Left forelimb (tissue), 1 donor: ENCODE measurements around the gene WFDC11.
"Not testable (repeated sequence)": the region's sequence is repeated elsewhere in the genome, so short reads cannot be mapped to it uniquely, and the experiment has no call there.

Experiments
- DNase-seq: peaks from one replicate; pipeline ENCODE4 v3.0.0-alpha.2; 2018; ENCODE audit warnings: low spot score

The WFDC11 gene

GRCh38 chr20:45670139-45670538 is at the start of gene WFDC11:
Gene WFDC11, minus strand, starts transcription at chr20:45670239. Its CDS starts 19,639 bp downstream, at chr20:45650600.
- no peak for DNase-seq

GRCh38 chr20:45716141-45716688 is 46.2 kb upstream of the WFDC11 start:
- not testable (repeated sequence) for DNase-seq

GRCh38 chr20:45704969-45705637 is 35.1 kb upstream of the WFDC11 start, which contains the start of gene WFDC10B:
Gene WFDC10B, minus strand, starts transcription at chr20:45705019. Its CDS starts 19,027 bp downstream, at chr20:45685992.
- no peak for DNase-seq

DNA sequence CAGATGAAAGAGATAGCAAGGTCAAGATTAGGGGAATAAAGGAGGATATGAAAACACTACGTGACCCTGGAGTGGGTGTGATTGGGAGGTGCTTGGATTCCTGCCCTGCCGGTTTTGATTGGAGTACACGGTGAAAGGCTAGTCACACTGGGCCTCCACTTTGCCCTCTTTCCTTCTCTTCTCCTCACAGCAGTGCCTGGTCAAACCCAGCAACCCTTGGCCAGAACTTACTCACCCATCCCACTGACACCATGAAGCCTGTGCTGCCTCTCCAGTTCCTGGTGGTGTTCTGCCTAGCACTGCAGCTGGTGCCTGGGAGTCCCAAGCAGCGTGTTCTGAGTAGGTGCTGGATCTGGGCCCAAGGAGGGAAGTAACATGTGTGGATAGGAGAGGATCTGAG is 31.8 kb upstream of the WFDC11 start, which contains the start of gene WFDC13:
TSS of gene WFDC13 (plus strand) at position 166 of the 400 bp plus-strand sequence. CDS start at position 252, 86 bp downstream.
- no peak for DNase-seq

DNA sequence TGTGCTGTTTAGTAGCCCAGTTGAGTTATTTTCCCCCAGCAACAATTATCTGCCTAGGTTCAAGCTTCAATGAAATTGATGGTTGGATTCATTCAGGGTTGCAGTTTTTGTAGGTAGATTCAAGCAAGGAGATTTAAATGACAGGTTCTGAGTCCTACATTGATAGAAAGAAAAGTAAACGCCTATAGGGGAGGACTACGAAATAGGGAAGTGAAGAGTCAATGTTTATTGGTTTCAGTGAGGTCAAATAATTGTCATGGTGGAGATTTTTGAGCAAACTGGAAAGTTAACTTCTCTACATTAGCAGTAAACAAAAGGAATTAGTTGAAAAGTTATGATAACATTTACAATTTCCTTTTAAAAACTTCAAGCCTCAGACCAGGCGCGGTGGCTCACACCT is 31.1 kb upstream of the WFDC11 start:
- DNase-seq, result no peak

DNA sequence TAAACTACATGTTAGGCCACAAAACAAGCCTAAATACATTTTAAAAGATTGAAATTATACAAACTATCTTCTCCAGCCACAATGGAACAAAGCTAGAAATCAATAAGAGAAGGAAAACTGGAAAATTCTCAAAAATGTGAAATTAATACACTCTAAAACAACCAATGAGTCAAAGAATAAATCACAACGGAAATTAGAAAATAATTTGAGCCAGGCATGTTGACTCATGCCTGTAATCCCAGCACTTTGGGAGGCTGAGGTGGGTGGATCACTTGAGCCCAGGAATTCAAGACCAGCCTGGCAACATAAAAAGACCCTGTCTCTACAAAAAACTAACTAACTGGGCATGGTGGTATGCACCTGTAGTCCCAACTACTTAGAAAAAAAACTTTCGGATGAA is 25.5 kb upstream of the WFDC11 start:
- DNase-seq, result no peak

DNA sequence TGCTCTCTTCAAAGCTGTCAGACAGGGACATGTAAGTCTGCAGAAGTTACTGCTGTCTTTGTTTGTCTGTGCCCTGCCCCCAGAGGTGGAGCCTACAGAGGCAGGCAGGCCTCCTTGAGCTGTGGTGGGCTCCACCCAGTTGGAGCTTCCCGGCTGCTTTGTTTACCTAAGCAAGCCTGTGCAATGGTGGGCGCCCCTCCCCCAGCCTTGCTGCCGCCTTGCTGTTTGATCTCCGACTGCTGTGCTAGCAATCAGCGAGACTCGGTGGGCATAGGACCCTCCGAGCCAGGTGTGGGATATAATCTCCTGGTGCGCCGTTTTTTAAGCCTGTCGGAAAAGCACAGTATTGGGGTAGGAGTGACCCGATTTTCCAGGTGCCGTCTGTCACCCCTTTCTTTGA is 23.3 kb upstream of the WFDC11 start:
- not testable (repeated sequence) for DNase-seq

DNA sequence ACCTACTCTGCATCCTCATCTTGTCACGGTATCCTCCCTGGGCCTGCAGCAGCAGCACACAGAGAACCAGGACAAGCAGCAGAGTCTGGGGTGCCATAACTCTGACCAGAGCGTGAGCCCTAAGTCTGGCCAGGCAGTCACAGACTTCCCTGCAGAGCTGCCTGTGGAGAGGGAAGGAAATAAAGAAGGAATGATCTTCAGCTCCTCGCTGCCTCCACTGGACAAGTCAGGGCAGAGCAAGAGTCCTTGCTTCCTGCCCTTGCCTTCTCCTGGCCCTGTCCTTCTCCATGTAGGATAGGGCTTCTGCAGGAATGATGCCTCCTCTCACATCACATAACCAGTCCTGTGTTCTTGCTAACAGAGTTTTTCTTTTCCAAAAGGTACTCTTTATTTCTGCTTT is 15.9 kb upstream of the WFDC11 start:
- no peak for DNase-seq

DNA sequence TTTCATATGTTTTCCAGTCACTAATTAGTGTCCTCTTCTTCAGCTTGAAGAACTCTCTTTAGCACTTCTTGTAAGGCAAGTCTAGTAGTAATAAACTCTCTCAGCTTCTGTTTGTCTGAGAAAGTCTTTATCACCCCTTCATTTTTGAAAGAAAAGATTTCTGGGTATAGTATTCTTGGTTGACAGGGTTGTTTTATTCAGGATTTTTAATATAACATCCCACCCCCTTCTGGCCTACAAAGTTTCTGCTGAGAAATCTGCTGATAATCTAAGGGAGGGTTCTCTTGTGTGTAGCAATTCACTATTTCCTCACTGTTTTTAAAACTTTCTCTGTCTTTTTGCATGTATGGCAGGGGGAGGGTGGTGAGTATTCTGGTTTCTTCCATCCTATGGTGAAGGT is 9.6 kb upstream of the WFDC11 start:
- no peak for DNase-seq

- DNase-seq, result no peak
These were observed 2.7 kb upstream of the WFDC11 start for GRCh38 chr20:45672765-45673164.

DNA sequence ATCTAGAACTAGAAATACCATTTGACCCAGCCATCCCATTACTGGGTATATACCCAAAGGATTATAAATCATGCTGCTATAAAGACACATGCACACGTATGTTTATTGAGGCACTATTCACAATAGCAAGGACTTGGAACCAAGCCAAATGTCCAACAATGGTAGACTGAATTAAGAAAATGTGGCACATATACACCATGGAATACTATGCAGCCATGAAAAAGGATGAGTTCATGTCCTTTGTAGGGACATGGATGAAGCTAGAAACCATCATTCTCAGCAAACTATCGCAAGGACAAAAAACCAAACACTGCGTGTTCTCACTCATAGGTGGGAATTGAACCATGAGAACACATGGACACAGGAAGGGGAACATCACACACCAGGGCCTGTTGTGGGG is 13.0 kb downstream of the WFDC11 start:
- not testable (repeated sequence) for DNase-seq

GRCh38 chr20:45651726-45652125 is 18.3 kb downstream of the WFDC11 start:
- not testable (repeated sequence) for DNase-seq

DNA sequence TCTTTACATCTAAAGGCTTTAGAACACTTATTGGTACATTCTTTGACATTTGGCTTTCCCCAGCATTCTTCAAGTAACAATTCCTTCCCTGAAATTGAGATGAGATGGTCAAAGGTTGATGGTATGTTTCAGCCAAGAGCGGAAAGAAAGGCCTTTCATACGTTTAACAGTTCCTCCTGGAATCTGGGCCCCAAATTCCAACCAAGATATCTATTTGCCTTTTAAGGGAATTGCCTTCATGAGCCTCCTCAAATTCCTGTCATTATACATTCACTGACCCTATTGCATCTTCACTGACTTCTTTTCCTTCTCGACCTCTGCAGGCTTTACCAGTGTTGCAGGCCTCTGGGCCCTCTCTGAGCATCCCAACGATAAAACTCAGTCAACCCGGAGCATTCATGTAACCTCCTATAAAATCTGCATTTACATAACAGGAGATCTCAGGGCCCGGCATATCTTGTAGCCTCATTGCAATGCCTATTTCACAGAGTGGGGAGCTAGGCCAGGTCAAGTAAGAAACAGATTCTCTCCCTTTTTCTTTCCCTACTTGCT is 20.7 kb downstream of the WFDC11 start:
- no peak for DNase-seq

GRCh38 chr20:45647441-45648050 is 22.5 kb downstream of the WFDC11 start:
- DNase-seq, result no peak

- no peak for DNase-seq
These were observed 23.2 kb downstream of the WFDC11 start for GRCh38 chr20:45646875-45647274.

DNA sequence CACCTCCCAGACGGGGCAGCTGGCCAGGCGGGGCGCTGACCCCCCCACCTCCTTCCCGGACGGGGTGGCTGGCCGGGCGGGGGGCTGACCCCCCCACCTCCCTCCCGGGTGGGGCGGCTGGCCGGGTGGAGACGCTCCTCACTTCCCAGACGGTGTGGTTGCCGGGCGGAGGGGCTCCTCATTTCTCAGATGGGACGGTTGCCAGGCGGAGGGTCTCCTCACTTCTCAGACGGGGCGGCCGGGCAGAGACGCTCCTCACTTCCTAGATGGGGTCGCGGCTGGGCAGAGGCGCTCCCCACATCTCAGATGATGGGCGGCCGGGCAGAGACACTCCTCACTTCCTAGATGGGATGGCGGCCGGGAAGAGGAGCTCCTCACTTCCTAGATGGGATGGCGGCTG is 24.2 kb downstream of the WFDC11 start:
- DNase-seq, result not testable (repeated sequence)

GRCh38 chr20:45641076-45641475 is 29.0 kb downstream of the WFDC11 start:
- DNase-seq, result not testable (repeated sequence)

DNA sequence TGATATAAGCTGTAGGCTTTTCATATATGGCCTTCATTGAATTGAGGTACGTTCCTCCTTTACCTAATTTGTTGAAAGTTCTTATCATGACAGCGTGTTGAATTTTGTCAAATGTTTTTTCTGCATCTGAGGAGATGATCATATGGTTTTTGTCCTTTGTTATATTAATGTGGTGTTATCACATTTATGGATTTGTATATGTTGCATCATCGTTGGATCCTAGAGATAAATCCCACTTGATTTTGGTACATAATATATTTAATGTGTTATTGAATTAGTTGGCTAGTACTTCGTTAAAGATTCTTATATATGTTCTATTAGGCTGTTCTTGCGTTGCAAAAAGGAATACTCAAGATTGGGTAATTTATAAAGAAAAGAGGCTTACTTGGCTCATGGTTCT is 30.4 kb downstream of the WFDC11 start:
- DNase-seq, result no peak

- no peak for DNase-seq
These were observed 33.5 kb downstream of the WFDC11 start for GRCh38 chr20:45636513-45636912.

- no peak for DNase-seq
These were observed 38.9 kb downstream of the WFDC11 start, which contains the start of gene WFDC9 for GRCh38 chr20:45631184-45631583. Gene WFDC9, minus strand, starts transcription at chr20:45631284. Its CDS starts 21,103 bp downstream, at chr20:45610181.

DNA sequence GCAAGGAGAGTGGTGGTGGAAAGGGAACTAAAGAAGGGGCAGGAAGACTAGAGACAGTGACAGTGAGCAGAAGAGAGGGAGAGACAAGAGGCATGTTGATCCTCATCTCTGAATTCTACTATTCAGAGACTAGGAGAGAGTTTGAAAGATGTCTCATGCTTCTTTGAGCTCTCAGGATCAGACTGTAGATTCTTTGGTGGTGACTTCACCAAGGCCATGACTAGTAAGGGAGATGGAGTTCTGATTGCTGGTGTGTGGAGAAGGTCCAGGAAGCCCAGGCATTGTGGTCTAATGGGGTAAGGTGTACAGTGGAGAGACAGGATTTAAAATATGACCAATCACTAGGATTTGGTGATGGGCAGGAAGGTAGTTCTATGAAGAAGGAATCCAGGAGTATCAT is 39.7 kb downstream of the WFDC11 start:
- no peak for DNase-seq

DNA sequence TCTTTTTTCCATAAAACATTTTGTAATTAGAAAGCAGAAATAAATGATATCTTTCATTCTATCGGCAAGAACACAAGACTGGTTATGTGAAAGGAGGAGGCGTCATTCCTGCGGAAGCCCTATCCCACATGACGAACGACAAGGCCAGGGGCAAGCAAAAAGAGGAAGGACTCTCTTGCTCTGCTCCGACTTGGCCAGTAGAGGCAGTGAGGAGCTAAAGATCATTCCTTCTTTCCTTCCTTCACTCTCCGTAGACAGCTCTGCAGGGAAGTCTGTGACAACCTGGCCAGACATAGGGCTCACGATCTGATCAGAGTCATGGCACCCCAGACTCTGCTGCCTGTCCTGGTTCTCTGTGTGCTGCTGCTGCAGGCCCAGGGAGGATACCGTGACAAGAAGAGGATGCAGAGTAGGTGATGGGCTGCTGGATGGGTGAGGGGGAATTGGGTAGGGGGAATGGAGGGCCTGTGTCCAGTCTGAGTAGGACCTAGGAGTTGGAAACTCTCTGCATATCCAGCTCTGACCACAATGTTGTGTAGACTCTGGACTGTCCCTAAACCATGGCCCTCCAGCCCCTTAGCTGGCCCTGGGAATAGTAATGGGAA is 40.4 kb downstream of the WFDC11 start, which contains the start of gene WFDC10A:
TSS of gene WFDC10A (plus strand) at position 244 of the 605 bp plus-strand sequence. CDS start at position 319, 75 bp downstream.
- no peak for DNase-seq
